ENCODE results near the gene RAD51B. TPM values are rescaled to one million over a fixed set of nuclear protein-coding genes. Genes with fewer than 3 reads are reported as not detected.

RAD51B gene
- total RNA-seq, 1 donor: 22.4 TPM

DNA sequence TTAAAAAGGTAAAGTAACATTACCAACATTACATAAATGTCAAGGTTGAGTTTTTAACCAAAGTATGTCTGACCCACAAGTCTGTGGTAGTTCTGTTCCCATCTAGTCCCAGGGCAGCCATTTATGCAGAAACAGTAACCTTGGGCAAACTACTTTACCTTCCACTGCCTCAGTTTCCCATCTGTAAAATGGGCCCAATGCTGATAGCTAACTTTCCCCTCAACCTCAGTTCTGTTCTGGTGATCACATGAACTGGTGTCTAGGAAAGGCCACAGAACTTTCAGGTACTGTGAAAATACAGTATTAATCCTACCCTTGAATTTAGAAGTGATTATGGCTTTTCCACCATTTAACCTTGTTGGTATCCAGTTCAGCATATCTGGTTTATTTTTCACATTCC lies 859.7 kb downstream of the RAD51B start:
- no peak for DNase-seq (ENCODE audit: low read depth in 2 of 3, low spot score in 2 of 3)

DNA sequence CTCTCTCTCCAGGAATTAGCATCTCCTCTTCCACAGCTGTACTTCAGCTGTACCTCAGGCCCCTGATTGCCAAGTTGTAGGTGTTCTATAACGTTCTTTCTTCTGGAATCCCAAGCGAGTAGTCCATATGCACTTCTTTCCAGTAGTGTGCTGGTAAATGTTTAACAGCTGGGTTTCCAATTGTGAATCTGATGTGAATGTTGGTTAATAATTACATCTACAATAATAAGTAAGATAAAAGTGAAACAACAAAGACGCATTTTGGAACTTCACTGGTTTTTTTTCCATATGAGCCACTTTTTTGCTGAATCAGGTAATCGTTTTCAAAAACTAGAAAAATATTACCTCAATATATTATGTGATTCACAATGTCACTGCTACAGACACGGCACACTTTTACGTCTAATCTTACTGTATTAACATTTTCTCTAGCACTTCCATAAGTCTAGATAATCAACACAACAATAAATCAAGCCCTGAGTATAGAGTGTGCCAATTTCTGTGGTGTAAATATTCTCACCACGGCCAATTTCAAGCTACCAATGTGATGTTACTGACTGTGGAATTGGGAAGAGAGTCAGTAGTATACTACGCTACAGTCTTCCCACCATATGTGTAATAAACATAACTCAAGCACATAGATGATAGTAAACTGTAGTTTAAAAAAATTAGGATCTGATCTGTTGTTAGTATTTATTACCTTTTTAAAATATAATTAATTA lies 860.3 kb downstream of the RAD51B start:
- DNase-seq (ENCODE audit: low read depth in 2 of 3, low spot score in 2 of 3): no peak

DNA sequence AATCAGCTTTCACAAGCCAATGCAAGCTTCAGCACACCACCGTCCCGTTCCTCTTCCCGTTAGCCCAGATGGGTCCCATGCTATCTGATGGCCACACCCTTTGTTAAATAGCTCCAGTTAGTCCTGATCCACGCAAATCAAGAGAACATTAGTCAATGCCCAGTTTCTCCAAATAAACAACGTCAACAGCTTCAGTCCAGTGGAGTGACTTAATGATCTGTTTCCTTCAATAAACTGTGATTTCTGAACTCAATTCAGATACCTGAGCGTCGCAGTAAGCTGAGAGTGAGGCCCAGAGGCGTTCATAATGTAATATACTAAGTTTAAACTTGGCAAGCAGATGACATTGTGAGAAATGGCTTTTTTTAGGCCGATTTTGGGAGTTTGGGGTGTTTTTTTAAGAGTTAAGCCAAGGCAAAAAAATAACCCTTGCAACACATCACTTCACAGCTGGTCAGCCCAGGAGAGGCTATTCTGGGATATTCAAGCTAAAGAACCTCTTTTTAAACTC lies 861.0 kb downstream of the RAD51B start:
- no peak for DNase-seq (ENCODE audit: low read depth in 2 of 3, low spot score in 2 of 3)

DNA sequence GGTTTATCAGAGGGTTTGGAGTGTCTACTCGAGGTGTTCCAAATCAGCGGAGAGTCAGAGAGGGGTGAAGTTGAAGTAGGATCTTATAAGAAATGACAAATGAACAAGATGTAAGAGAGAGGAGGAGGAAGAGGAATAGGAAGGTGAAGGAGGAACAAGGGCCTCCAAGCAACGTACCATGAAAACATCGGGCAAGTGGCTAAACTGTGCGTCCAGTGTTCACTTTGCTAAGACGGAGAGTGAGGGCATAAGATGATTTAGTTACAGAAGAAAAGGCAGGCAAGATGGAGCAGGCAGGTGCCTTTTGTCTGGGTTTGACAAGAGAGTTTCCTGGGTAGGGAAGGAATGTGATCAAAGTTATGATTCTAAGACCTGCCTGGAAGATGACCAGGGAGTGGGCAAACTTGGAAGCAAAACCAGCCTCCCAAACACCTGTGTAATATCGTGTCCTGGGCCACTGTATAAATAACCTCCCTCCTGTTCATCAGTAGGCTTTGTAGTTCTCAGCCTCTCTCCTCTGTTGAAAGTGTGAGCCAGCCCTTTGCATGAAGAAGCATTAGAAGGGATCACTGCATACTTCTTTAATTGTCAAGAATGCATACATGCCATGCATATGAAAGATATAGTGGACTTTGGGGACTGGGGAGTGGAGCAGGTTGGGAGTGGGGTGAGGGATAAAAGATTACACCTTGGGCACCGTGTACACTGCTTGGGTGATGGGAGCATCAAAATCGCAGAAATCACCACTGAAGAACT lies 861.9 kb downstream of the RAD51B start:
- no peak for DNase-seq (ENCODE audit: low read depth in 2 of 3, low spot score in 2 of 3)

DNA sequence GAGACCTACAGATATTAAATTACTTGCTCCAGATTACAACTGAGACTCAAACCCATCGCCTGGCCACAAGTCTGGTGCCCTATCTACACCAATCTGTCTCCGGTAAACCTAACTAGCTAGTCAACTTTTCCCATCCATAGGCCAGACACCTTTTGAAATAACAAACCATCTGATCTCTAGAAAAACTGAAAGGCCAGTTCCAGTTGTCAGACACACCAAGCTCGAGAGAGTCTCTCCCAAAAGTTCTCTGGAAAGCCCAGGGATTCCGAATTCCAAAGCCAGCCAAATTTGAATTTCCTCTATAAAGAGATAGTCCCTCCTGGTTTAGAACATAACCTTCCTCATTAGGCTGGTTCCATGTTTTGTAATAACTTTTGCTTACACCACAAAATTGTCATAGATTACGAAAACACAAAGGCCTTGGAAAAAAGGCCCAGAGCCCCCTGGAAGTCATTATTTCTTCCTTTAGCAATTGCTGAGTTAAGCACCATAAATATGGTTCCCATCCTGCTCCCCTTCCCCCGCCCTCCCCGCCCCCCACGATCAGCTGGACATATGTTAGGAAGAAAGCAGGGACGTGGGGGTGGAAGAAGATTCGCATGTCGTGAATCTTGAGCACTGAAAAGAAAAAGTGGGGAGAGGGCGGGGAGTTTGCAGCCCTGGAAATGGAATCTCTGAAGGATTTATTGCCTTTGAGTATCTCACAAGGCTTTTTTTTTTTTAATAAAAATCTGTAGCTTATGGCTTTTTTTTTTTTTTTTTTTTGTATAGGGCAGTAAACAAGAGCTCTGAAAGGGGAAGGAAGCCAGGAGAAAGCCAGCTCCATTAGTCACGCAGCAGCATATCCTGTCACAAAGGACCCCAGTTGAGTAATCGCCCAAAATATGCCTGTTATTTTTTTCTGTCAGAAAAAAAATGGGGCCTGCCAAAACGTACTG lies 862.9 kb downstream of the RAD51B start:
- peak in 2 of 3 donors; percentile 92 to 96 for DNase-seq (ENCODE audit: low read depth in 2 of 3, low spot score in 2 of 3)

DNA sequence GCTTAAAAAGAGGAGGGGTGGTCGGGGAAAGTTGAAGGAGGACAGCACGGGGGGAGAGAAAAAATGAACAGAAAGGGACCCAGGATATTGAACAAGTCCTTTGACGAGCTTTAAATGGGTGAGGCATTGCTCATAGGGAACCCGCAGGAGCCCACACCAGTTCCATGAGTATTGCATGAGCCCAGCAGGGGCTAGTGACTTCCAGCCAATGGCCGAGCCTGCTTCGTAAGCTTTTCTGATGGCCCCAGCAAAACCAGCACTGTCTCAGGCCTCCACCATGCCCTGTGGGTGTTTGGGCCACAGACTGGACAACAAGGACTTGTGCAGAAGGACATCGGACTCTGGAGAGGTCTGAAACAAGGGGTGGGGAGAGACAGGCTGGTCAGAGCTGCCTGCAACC lies 863.7 kb downstream of the RAD51B start:
- DNase-seq (ENCODE audit: low read depth in 2 of 3, low spot score in 2 of 3): no peak

DNA sequence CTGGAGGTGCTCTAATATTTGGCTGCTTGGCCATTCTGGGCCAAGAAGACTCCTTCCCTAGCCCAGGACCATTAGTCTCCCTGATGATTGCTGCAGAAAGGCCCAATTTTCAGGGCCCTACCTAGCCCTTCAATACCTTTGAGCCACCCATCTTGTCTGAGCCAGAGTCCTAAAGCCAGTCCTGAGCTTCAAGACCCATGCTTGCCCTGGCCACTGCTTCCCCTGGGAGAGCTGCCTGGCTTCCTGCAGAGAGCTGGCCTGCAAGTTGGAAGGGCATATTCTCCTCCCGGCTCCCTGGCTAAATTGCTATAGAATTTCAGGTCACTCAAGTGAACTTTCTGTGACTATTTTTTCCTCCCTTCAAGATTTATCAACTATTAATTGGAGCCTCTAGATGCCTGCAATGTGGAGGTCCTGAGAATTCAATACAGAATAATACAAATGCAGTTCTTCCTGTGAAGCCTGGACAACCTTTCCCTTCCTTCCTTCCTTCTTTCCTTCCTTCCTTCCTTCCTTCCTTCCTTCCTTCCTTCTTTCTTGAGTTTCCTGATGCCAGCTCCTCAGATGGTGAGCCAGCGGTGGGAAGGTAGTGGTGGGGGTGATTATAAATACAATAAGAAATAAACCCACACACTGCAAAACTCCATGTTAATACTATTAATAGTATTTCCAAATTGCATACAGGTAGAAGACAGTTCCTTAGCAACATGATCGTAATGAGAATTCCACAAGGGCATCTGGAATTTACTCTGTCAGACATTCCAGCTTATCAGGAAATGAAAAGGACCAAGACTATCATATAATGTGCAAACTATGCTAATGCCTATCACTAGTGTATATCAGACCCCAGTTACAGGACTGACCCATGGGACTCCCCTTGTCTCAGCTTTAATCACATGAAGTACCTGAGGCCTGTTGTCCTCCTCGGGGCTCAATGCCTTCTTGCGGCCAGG lies 865.2 kb downstream of the RAD51B start:
- DNase-seq (ENCODE audit: low read depth in 2 of 3, low spot score in 2 of 3): no peak

DNA sequence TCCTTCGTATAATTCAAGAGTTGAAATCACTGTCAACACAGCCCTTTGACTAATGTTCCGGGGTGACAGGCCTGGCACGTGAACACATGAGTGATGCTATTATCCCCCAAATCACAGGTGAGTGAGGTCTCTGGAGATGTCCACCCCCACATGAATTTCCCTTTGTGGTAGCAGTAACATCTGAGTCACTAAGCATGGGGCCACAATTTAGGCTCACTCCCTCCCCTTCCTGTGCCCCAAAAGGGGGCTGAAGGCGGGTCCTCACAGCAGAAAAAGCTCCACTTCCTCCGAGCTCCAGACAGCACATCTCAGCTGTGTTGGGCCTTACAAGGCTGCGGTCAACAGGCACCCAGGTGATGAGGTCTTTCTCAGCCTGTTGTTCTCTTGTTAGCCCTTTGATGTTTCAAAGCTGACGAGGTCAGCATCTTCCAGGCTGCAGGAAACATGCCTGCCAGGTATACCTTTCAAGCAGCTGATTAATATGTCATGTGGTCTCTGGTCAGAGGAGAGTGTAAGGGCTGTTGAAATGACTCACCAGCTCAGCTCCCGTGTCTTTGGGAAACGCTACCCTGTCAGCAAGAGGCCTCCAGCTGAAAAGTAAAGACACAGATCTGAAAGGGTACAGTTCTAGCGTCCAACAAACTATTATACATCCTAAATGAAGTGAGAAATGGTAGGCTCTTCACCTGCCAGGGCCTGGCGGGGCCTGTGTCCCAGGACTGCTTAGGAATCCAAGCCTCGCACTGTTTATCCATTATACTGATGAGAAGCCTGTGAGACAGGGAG lies 866.0 kb downstream of the RAD51B start:
- peak; percentile 65 to 75 (median 68) for DNase-seq (ENCODE audit: low read depth in 2 of 3, low spot score in 2 of 3)

DNA sequence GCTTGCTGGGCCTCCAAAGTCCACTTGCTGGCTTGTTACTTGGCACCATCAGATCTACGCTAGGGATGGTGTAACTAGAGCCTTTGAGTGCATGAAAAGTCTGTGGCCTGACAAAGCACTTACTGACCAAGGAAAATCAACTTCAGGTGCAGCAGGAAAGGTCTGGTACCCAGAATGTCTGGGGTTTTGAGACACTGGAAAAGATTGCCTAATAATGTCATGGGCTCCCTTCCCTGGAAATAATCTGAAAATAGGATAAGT lies 866.6 kb downstream of the RAD51B start:
- no peak for DNase-seq (ENCODE audit: low read depth in 2 of 3, low spot score in 2 of 3)

DNA sequence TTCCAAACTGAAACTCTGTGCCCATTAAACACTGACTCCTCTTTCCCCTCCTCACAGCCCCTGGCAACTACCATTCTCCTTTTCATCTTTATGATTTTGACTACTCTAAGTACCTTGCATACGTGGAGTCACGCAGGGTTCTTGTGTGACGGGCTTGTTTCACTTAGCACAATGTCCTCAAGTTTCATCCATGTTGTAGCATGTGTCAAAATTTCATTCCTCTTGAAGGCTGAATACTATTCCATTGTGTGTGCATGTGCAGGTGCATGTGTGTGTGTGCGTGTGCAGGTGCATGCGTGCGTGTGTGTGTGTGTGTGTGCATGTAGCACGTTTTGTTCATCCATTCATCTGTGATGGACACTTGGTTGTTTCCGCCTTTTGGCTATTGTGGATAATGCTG lies 867.1 kb downstream of the RAD51B start:
- no peak for DNase-seq (ENCODE audit: low read depth in 2 of 3, low spot score in 2 of 3)

DNA sequence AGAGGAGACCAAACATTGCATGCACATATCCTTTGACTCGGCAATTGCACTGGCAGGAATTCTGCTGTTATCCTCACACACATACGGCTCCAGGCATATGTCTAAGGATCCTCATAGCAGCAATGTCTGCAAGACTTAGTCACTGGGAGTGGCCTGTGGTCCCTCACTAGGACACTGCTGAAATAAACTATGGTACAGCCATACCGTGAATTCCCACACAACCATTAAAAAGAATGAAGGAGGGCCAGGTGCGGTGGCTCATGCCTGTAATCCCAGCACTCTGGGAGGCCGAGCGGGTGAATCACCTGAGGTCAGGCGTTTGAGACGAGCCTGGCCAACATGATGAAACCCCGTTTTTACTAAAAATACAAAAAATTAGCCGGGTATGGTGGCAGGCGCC lies 868.2 kb downstream of the RAD51B start:
- DNase-seq (ENCODE audit: low read depth in 2 of 3, low spot score in 2 of 3): no peak

DNA sequence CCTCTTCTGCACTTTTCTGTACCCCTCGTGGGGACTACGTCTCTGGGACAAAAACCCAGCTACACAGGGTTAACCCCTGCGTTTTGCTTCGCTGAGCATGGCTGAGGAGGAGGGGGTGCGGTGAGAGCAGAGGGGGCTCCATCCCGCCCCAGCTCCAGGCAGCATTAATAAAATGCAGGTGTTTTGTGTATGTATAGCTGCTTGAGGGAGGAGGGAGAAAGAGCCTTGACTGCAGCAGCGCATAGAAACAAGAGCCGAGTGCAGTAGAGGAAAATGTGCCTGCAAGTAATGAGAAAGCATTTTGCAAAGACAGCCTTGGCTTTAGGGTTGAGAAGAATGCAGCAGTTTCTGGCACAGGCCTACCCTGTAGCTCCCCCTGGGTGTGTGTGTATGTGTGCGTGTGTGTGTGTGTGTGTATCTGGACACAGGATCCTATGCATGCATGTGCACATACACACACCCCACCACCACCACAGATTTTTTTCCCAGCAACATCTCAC lies 869.3 kb downstream of the RAD51B start:
- DNase-seq (ENCODE audit: low read depth in 2 of 3, low spot score in 2 of 3): peak in 1 of 3 donors; percentile 37

DNA sequence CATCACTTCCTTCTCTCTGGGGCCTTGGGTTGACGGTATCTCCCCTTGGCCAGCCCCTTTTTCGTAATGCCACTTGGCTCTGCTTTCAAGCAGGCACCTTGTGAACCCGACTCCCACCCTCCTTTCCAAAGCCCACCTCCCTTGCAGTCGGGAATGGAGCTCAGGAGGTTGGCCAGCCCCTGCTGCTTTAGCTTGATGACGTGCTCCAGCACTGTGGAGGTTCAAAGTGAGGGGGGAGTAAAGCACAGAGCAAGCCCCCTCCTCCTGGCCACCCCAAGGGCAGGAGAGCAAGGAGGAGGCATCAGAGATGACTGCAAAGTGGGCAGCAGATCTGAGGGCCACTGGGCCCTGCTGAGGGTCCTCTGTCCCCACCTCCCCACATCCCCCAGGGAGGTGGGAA lies 869.9 kb downstream of the RAD51B start:
- no peak for DNase-seq (ENCODE audit: low read depth in 2 of 3, low spot score in 2 of 3)

DNA sequence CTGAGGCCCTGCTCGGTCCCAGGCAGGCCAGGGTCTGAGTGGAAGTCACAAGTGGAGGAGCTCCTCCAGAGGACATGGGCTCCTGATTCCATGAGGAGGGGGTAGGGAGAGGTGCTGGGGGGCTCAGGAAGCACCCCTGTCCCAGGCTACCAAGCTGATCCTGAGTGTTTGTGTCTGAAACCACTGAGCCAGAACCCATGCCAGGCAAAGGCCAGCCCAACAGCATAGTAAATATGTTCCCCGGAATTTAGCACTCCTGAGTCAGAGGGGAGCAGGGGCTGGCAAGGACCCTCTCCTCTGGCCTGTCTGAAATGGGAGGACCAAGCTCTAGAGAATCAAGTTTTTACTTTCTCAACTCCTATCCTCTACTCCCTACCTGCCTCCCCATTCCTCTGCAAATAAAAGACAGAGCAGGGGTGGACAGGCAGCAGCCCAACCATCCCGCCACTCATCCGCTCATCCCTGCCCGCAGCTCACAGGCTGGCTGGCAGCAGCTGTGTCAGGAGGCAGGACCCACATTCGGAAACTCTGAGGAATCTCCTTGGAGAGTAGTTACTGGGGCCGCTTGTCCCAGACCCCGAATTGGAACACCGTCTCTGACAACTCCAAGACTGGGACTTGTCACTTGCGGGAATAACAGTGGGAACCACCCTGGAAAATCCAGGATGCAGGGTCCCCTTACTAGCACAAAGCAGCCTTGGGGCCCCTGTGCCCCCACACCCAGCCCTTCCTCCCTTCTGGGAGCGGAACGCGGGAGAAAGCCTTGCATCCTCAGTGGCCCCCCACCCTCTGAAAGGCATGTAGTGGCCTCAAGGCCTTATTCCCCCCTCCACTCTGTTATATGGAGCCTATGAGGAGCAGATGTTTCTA lies 870.7 kb downstream of the RAD51B start:
- no peak for DNase-seq (ENCODE audit: low read depth in 2 of 3, low spot score in 2 of 3)

DNA sequence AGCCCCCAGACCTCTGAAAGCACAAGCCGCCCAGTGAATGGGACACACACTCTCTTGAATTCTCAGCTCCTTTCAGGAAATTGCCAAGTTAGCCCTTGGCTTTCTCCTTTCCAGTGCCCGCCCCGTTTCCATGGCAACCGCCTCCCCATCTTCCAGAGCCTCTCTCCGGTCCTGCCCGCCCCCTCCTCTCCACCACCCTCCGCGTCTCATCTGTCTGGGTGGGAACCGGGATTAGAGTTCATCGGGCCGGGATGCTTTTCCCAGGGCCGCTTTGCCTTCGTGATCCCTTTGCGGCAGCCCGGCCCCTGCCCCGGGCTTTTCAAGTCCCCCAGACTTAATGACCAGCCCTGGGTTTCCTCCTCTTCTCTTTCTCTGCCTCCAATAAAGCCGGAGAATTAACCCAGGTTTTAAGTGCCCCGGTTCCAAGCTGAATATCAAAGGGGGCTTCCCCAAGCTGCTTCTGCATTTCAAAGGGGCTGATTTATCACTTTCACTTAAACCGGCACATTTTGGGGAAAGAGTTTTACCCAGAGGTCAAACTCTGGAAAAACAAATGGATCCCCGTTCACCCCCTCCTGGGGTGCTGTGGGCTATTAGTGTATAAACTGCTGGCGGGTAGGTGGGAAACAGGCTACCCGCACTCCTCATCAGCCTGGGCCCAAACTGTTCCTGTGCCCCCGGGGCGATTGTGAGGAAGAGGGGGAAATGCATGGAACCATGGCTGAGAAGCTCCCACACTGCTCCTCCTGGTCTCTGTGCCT lies 871.6 kb downstream of the RAD51B start:
- peak in 1 of 3 donors; percentile 46 for DNase-seq (ENCODE audit: low read depth in 2 of 3, low spot score in 2 of 3)

DNA sequence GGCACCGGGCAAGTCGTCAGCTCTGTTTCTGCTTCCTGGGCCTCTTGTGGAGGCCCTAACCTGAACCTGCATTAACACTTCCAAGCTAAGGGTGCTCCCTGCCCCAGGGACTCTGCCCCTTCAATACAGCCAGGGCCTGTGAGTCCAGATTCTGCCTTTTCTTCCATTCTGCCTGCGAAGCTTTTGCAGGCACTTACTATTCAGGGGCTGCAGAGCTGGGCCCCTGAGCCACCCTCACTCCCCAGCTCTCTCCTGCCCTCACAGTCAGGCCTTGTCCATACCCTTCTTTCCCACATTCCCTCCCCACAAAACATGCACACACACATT lies 872.2 kb downstream of the RAD51B start:
- no peak for DNase-seq (ENCODE audit: low read depth in 2 of 3, low spot score in 2 of 3)

DNA sequence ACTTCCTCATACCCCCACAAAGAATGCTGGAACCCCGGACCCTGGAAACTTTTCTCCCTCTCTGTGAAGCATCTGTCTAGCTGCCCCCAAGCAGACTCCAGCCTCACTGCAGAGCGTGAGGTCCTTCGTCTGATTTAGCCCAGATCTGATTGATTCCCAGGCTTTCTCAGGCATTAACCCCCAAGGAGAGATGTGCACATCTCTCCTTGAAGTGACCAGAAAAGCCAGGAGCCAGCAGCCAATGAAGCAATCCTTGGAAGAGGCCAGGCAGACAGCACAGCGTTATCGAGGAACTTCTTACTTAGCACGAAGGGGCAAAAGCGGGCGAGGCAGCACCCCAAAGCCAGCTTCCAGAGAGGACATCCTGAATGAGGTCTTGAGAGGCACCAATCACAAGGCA lies 872.6 kb downstream of the RAD51B start:
- DNase-seq (ENCODE audit: low read depth in 2 of 3, low spot score in 2 of 3): no peak

Measured in hematopoietic multipotent progenitor cell (in vitro differentiated cells).